Stimulated activated CD8-positive, alpha-beta memory T cell treated with anti-CD3 and anti-CD28 coated beads, Interleukin-12 subunit alpha, Interleukin-12 subunit beta, amount 100 ng/mL, for 1 hour (primary cell): Measurements from ENCODE around the gene UBASH3A.

ENCODE experiments used
- DNase-seq: peaks from one replicate; pipeline ENCODE4 v3.0.0-alpha.2; 2020; ENCODE audit warnings: low read depth

The UBASH3A gene

GRCh38 chr21:42374864-42375499, 28.7 kb upstream of the UBASH3A start:
- DNase-seq = no peak

GRCh38 chr21:42375506-42375905, 28.2 kb upstream of the UBASH3A start:
- DNase-seq = no peak

- DNase-seq = no peak
These were observed 27.8 kb upstream of the UBASH3A start for GRCh38 chr21:42375966-42376337.

- DNase-seq = no peak
These were observed 27.2 kb upstream of the UBASH3A start for GRCh38 chr21:42376338-42376982.

- DNase-seq = no peak
These were observed 26.3 kb upstream of the UBASH3A start for GRCh38 chr21:42377211-42377950.

- DNase-seq = no peak
These were observed 25.8 kb upstream of the UBASH3A start for GRCh38 chr21:42377951-42378340.

GRCh38 chr21:42378418-42378817, 25.3 kb upstream of the UBASH3A start:
- DNase-seq = no peak

- DNase-seq = no peak
These were observed 24.1 kb upstream of the UBASH3A start for GRCh38 chr21:42379426-42380215.

- DNase-seq = no peak
These were observed 22.2 kb upstream of the UBASH3A start for GRCh38 chr21:42381347-42381984.

GRCh38 chr21:42382915-42383314, 20.8 kb upstream of the UBASH3A start:
- DNase-seq = no peak

- no peak for DNase-seq
These were observed 20.4 kb upstream of the UBASH3A start for GRCh38 chr21:42383331-42383730.

- DNase-seq = no peak
These were observed 19.4 kb upstream of the UBASH3A start for GRCh38 chr21:42384156-42384945.

- DNase-seq = no peak
These were observed 18.7 kb upstream of the UBASH3A start for GRCh38 chr21:42384989-42385388.

- no peak for DNase-seq
These were observed 18.1 kb upstream of the UBASH3A start for GRCh38 chr21:42385619-42386018.

GRCh38 chr21:42386034-42386591, 17.6 kb upstream of the UBASH3A start:
- DNase-seq = no peak

GRCh38 chr21:42387164-42387563, 16.5 kb upstream of the UBASH3A start:
- no peak for DNase-seq

- no peak for DNase-seq
These were observed 15.8 kb upstream of the UBASH3A start for GRCh38 chr21:42387843-42388340.

- DNase-seq = no peak
These were observed 14.8 kb upstream of the UBASH3A start for GRCh38 chr21:42388740-42389448.

GRCh38 chr21:42389449-42389835, 14.3 kb upstream of the UBASH3A start:
- DNase-seq = no peak

GRCh38 chr21:42390193-42390592, 13.5 kb upstream of the UBASH3A start:
- no peak for DNase-seq
